Measurements from ENCODE around the gene ZDHHC17. TPM values are rescaled to one million over a fixed set of nuclear protein-coding genes. Genes with fewer than 3 reads are reported as not detected.

Gene ZDHHC17
- total RNA-seq, 2 experiments from 2014 or later: 36.4 to 42.6 TPM

DNA sequence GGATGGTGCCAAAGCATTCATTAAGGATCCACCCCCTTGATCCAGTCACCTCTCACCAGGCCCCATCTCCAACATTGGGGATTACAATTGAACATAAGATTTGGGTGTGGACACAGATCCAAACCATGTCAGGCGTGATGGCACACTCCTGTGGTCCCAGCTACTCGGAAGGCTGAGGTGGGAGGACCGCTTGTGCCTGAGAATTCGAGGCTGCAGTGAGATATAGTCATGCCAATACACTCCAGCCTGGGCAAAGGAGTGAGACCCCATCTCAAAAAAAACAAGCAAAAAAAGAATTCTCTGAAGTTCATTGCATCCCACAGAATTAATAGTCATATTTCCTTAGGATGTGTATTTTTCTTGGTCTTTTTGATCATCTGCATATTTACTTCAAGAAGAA is 34.9 kb downstream of the ZDHHC17 start:
- ChIA-PET POLR2A (no interaction called here), CTCF (no interaction called here)
- Histone ChIP-seq H3K4me1 (ENCODE audit: insufficient read depth, low read length) (no peaks in the 10 kb centered on the region), H3K27ac (ENCODE audit: low read depth in 1 of 2, low read length in 2 of 2) (no peak overlapping the region), H3K4me3 (ENCODE audit: low read length) (no peak overlapping the region), H3K9me3 (ENCODE audit: control insufficient read depth in 1 of 2, insufficient read depth in 1 of 2, low read length in 2 of 2) (peaks cover 4 to 9% of the 10 kb centered on the region in 2 experiments), H3K27me3 (ENCODE audit: control insufficient read depth in 1 of 2, insufficient read depth in 2 of 2, low read length in 2 of 2) (no peaks in the 10 kb centered on the region), H3K36me3 (ENCODE audit: insufficient read depth, low read length) (peaks cover 22% of the 10 kb centered on the region)
- H3K4me1 Mint-ChIP-seq (ENCODE audit: low read depth): peaks cover 20% of the 10 kb centered on the region
- no peak for ATAC-seq (ENCODE audit: poor library complexity)
- no peak overlapping the region for H3K27ac Mint-ChIP-seq
- H3K27me3 Mint-ChIP-seq: no peaks in the 10 kb centered on the region
- no peak overlapping the region for H3K4me3 Mint-ChIP-seq
- peaks cover 68% of the 10 kb centered on the region for H3K36me3 Mint-ChIP-seq (ENCODE audit: low read depth)
- DNase-seq: no peak
- TF ChIP-seq CTCF (IDR thresholded peaks at IDR 0.05): no peak
- intact Hi-C loops (cut with DNase I, micrococcal nuclease): no loop called here
- H3K9me3 Mint-ChIP-seq: peaks cover 6% of the 10 kb centered on the region

DNA sequence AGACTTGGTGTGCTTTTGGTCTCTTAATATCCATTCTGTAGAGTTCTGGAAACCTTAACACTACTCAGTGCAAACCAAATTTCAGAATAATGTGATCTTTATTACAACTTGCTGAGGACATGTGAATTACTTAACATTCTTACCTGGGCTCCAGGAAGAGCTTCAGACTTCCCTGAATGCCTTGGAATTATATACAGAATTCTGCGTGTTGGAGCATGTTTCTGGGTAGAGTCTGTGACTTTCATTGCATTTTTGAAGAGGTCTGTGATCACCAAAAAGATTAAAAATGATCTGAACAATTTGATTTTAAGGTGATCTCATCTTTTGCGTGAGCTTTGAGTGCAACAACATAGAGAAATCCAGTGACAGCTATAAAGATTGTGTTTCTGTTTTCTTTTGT is 35.4 kb downstream of the ZDHHC17 start:
- no peak overlapping the region for H3K27ac Mint-ChIP-seq
- Histone ChIP-seq H3K36me3 (ENCODE audit: insufficient read depth, low read length) (peaks cover 22% of the 10 kb centered on the region), H3K27ac (ENCODE audit: low read depth in 1 of 2, low read length in 2 of 2) (no peak overlapping the region), H3K4me1 (ENCODE audit: insufficient read depth, low read length) (no peaks in the 10 kb centered on the region), H3K27me3 (ENCODE audit: control insufficient read depth in 1 of 2, insufficient read depth in 2 of 2, low read length in 2 of 2) (no peaks in the 10 kb centered on the region), H3K4me3 (ENCODE audit: low read length) (no peak overlapping the region), H3K9me3 (ENCODE audit: control insufficient read depth in 1 of 2, insufficient read depth in 1 of 2, low read length in 2 of 2) (peaks cover 4 to 9% of the 10 kb centered on the region in 2 experiments)
- H3K4me3 Mint-ChIP-seq: no peak overlapping the region
- ChIA-PET CTCF (no interaction called here), POLR2A (no interaction called here)
- peaks cover 6% of the 10 kb centered on the region for H3K9me3 Mint-ChIP-seq
- H3K4me1 Mint-ChIP-seq (ENCODE audit: low read depth): peaks cover 20% of the 10 kb centered on the region
- H3K36me3 Mint-ChIP-seq (ENCODE audit: low read depth): peaks cover 73% of the 10 kb centered on the region
- no peak for DNase-seq
- no peaks in the 10 kb centered on the region for H3K27me3 Mint-ChIP-seq
- ATAC-seq (ENCODE audit: poor library complexity): no peak
- intact Hi-C loops (cut with DNase I, micrococcal nuclease): no loop called here
- no peak for TF ChIP-seq CTCF (IDR thresholded peaks at IDR 0.05)

DNA sequence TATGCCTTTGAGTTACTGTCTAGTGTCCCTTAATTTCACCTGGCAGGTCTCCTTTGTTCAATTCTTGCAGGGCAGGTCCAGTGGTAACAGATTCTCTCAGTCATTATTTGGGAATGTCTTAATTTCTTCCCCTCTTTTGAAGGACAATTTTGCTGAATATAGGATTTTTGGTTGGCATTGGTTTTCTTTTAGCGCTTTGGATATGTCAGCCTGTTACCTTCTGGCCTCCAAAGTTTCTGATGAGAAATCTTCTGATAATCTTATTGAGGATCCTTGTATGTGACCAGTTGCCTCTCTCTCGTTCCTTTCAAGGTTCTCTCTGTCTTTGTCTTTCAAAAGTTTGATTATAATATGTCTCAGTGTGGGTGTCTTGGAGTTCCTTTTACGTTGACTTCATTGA is 38.1 kb downstream of the ZDHHC17 start:
- no peak for DNase-seq
- peaks cover 40% of the 10 kb centered on the region for H3K36me3 ChIP-seq (ENCODE audit: insufficient read depth, low read length)
- intact Hi-C loops (cut with DNase I, micrococcal nuclease): no loop called here
- H3K27ac ChIP-seq (ENCODE audit: low read depth in 1 of 2, low read length in 2 of 2): no peak overlapping the region
- Mint-ChIP-seq H3K27me3 (no peaks in the 10 kb centered on the region), H3K4me1 (ENCODE audit: low read depth) (peaks cover 6% of the 10 kb centered on the region), H3K4me3 (no peak overlapping the region), H3K9me3 (peaks cover 6% of the 10 kb centered on the region), H3K36me3 (ENCODE audit: low read depth) (peaks cover 85% of the 10 kb centered on the region), H3K27ac (no peak overlapping the region)
- H3K4me3 ChIP-seq (ENCODE audit: low read length): no peak overlapping the region
- TF ChIP-seq CTCF (IDR thresholded peaks at IDR 0.05): no peak
- H3K9me3 ChIP-seq (ENCODE audit: control insufficient read depth in 1 of 2, insufficient read depth in 1 of 2, low read length in 2 of 2): peaks cover 4 to 9% of the 10 kb centered on the region in 2 experiments
- CTCF ChIA-PET: no interaction called here
- POLR2A ChIA-PET: interaction anchor here (1.2 kb wide), 1 partner anchor 16 kb away, joined by 4 read pairs; no protein-coding TSS in a partner anchor
- ATAC-seq (ENCODE audit: poor library complexity): no peak
- H3K27me3 ChIP-seq (ENCODE audit: control insufficient read depth in 1 of 2, insufficient read depth in 2 of 2, low read length in 2 of 2): no peaks in the 10 kb centered on the region
- H3K4me1 ChIP-seq (ENCODE audit: insufficient read depth, low read length): no peaks in the 10 kb centered on the region

All from CD4-positive, alpha-beta T cell (primary cell).